NCI-H1417 treated with DMSO at 0.1 percent for 48 hours (cell line): Measurements from ENCODE around the gene KCNJ18.
"Not testable (repeated sequence)": the region's sequence is repeated elsewhere in the genome, so short reads cannot be mapped to it uniquely, and the experiment has no call there.

Source experiments
- DNase-seq: peaks from one replicate; lab custom pipeline; 2025; lab: John Stamatoyannopoulos, UW

Gene KCNJ18

GRCh38 chr17:21691883-21692703 is at the start of gene KCNJ18:
Gene KCNJ18 (plus strand): TSS chr17:21692523. CDS start chr17:21702787, 10,264 bp downstream.
- not testable (repeated sequence) for DNase-seq

DNA sequence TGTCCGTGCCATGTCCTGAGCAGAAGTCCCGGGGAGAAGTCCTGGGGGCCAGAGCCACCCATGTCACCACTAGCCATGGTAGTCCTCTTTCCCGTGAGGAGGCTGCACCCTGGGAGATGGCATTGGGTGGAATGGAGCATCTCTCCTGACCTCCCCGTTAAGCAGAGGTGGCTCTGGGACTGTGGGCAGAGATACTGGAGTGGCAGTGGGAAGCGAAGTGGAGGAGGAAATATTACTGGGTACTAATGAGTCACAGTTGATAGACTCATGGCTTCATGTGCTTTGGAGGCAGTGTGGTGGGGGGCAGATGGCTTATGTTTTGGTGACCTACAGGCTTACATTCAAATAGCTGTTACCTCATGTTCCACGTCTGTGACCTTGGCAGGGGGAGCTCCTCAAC is 44.2 kb upstream of the KCNJ18 start:
- not testable (repeated sequence) for DNase-seq

DNA sequence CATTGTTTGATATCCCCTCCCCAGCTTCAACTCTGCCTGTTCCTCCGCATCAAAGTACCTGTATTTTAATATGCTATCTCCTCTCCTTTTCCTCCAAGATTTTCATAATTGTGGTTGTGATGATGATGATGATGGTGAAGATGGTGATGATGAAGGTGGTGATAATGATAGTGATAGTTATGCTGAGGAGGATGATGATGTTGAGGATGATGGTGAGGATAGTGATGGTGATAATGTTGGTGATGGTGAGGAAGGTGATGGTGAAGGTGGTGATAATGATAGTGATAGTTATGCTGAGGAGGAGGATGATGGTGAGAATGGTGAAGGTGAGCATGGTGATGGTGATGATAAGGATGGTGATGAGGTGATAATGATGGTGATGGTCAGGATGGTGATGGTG is 42.3 kb upstream of the KCNJ18 start:
- DNase-seq, result not testable (repeated sequence)

DNA sequence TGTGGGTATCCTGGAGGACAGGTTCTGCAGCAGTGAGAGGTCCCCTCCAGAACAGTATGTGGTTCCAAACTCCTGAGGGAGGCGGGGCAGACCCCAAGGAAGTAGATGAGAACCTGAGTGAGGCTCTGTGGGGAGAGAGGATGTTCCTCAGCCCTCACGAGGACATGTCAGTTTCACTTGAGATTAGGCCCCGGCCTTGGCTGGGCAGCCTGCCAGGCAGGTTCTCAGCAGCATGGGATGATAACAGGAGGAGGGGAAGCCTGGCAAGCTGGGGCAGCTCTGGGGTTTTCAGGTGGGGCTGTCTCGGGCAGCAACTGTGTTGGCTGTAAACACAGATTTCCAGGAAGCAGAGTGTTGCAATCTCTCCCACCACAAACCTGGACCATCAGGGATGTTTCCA is 40.3 kb upstream of the KCNJ18 start:
- DNase-seq, result not testable (repeated sequence)

GRCh38 chr17:21653211-21653610 is 39.1 kb upstream of the KCNJ18 start:
- not testable (repeated sequence) for DNase-seq

DNA sequence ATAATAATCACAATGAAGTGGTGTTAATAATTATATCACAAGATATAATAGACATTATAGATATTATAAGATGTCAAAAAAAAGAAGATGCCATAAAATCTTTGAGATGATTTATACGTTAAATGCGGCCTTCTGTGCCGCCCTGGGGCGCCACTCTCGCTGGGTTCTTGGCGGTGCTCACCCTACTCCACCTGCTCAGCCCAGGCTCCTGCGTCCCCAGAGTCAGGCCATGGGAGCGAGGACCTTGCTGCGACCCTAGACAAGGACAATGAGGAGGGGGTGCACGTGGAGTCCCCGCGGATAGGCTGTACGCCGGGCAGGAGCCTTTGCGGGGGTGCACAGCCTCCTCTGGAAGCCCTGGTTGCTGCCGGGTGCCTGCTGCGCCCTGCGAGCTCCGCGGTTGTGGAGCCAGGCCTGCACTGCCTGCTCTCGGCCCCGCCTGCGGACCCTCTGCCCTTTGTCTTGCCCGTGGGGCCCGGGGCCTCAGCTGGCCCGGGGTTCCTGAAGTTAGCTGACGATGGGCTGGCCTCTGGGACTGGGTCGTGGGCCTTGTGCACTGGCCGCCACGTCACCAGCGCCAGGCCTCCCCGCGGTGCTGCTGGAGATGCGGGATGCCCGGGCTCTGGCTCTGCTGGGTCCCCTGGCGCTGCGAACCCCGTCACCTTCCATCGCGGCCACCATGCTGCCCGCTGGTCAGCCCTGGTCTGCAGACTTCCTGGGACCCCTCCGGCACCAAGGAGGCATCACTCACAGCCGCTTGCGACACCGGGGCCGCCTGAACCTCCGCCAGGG is 35.6 kb upstream of the KCNJ18 start:
- not testable (repeated sequence) for DNase-seq

- DNase-seq, result not testable (repeated sequence)
These were observed 32.7 kb upstream of the KCNJ18 start for GRCh38 chr17:21659635-21660034.

- DNase-seq, result not testable (repeated sequence)
These were observed 30.9 kb upstream of the KCNJ18 start for GRCh38 chr17:21661455-21661854.

- not testable (repeated sequence) for DNase-seq
These were observed 29.2 kb upstream of the KCNJ18 start for GRCh38 chr17:21663166-21663565.

GRCh38 chr17:21663614-21664474 is 28.5 kb upstream of the KCNJ18 start:
- DNase-seq, result not testable (repeated sequence)

DNA sequence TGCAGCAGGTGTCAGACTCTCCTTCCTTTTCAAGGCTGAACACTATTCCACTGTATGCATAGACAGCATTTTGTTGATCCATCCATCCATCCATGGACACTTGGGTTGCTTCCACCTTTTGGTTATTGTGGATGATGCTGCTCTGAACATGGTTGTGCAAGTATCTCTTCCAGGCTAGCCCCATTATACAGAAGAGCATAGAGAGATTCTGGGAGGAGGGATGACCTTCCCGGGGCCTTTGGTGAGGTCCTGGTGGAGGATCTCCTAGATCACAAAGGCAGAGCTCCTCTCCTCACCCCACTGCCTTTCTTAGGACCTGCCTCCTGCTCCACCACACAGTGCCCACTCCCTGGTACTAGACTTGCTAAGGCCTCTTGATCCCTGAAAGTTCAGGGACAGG is 27.2 kb upstream of the KCNJ18 start:
- DNase-seq, result not testable (repeated sequence)

DNA sequence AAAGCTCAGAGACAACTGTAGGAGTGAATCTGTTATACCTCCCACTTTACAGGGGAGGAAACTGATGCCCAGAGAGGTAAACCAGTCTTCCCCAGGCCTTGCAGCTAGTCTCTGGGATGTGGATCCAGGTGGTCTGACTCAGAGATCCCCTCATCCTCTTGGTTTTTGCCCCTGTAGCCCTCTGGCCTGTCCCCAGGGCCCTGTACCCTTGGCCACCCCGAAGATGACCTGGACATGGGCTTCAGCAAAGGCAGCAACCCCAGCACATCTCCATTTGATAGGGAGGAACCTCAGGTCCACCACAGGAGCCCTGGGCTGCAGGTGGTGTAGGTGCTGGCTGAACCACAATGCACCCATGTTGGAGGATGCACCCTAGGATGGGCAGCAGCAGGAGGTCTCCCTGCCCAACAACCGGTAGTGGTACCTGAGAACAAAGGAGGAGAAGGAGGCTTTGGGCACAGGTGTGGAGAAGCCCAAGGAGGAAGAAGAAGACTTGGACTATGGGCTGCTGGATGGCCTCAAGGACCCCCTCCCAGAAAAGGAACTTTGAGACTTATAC is 26.3 kb upstream of the KCNJ18 start:
- not testable (repeated sequence) for DNase-seq

DNA sequence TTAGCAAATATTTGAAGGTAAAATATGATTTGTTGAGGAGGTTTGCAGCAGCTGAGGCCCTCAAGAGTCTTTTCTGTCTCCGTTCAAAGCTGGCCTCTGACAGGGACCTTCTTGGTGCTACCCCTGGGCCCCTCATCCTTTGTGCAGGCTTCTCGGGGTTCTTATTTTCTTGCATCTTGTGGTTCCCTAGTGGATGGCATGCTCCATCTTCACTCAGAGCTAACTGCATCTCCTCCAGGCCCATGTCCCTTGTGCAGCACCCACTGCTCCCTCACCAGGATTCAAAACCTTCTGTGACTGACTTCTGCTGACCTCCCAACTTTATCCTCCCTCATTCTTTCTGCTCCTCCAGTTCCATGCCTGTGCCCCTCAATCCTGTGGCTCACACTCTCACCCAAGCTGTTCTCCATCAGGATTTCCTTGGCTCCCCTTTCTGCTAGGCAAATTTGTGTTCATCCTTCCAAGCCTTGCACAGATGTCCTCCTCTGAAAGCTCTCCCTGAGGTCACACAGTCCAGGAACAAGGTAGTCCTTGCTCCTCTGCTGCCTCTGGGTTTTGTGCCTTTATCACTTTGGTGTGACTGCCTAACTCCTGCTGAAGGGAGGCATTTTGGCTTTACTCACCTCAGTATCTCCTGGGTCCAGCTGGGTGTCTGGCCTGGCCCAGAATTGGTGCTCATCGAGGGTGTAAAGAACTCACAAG is 25.5 kb upstream of the KCNJ18 start:
- DNase-seq, result not testable (repeated sequence)

- not testable (repeated sequence) for DNase-seq
These were observed 24.8 kb upstream of the KCNJ18 start for GRCh38 chr17:21667413-21668117.

GRCh38 chr17:21668118-21668488 is 24.2 kb upstream of the KCNJ18 start:
- DNase-seq, result not testable (repeated sequence)

- not testable (repeated sequence) for DNase-seq
These were observed 23.4 kb upstream of the KCNJ18 start for GRCh38 chr17:21668746-21669508.

GRCh38 chr17:21669616-21670360 is 22.5 kb upstream of the KCNJ18 start:
- DNase-seq, result not testable (repeated sequence)

DNA sequence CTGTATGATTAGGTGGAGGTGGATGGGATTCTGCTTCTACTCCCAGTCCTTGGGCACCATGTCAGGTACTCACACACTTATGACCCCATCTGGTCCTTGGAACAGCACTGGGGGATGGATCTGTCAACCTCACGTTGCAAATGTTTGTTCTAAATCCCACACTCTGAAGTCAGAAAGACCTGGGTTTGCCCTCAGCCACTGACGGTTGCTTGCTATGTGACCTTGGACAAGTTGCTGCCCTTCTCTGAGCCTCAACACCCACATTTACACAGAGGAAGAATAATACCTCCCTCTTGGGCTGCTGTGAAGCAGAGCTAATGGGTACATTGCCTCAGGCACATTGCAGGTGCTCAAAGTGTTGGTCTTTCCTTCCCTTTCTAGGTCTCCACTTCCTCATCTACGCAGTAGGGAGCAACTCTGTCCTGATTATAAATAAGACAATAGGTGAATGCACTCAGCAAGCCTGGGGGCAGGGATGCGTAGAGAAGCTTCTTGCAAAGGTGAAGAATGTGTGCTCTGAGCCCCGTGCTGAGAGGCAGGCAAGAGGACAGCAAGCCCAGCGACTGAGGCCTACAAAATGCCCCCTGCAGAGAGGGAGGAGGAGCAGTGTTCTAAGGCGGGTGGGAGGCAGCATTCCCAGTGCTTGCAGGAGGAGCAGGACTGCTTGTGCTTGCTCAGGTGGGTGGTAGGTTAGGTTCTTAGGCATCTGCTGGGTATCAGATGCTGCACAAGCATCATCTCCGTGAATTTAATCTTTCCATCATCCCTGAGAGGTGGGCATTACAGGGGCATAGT is 21.8 kb upstream of the KCNJ18 start:
- not testable (repeated sequence) for DNase-seq
